ENCODE data around the gene RABL6.
"Not testable (repeated sequence)": the region's sequence is repeated elsewhere in the genome, so short reads cannot be mapped to it uniquely, and the experiment has no call there.

RABL6 gene

GRCh38 chr9:136807281-136808074 lies at the start of gene RABL6:
Gene RABL6, plus strand, starts transcription at chr9:136807948. Its CDS starts 249 bp downstream, at chr9:136808197.
- DNase-seq (ENCODE audit: low read depth, low spot score) = no peak

DNA sequence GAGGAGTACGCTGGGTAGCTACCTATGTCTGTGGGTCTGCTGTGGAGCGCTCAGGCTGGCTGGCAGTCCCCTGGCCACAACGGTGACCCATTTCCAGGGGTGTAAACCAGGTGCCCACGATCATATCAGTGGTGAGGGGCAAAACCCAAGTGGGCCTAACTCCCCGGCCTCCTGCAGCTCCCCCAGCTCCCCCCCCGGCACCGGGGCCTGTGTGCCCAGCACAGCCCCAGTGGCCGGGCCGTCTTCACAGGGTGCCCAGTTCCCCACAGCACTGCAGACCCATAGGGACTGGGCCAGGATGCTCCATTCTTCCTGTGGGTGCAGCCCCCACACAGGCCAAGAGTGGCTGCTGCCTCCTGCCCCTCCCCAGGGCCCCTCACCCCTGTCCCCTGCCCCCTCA lies 48.7 kb upstream of the RABL6 start:
- DNase-seq (ENCODE audit: low read depth, low spot score) = no peak

GRCh38 chr9:136759436-136760325 lies 48.1 kb upstream of the RABL6 start:
- no peak for DNase-seq (ENCODE audit: low read depth, low spot score)

DNA sequence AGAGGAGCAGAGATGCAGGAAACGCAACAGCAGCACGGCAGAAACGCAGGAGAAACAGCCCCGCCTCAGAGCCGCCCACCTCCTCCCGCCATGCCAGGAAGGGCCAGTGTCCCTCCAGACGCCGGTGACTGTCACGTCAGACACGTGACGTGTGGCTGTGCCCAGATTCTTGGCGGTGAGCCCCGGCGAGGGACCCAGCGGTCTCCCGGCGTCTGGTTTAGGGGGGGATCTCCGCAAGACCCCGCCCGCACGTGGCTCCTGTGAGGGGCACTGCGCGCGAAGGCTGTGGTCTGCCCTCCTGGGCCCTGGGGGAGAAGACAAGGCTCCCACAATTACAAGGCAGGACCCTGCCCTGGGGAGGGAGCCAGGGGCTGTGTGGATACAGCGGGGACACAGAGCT lies 47.3 kb upstream of the RABL6 start:
- no peak for DNase-seq (ENCODE audit: low read depth, low spot score)

DNA sequence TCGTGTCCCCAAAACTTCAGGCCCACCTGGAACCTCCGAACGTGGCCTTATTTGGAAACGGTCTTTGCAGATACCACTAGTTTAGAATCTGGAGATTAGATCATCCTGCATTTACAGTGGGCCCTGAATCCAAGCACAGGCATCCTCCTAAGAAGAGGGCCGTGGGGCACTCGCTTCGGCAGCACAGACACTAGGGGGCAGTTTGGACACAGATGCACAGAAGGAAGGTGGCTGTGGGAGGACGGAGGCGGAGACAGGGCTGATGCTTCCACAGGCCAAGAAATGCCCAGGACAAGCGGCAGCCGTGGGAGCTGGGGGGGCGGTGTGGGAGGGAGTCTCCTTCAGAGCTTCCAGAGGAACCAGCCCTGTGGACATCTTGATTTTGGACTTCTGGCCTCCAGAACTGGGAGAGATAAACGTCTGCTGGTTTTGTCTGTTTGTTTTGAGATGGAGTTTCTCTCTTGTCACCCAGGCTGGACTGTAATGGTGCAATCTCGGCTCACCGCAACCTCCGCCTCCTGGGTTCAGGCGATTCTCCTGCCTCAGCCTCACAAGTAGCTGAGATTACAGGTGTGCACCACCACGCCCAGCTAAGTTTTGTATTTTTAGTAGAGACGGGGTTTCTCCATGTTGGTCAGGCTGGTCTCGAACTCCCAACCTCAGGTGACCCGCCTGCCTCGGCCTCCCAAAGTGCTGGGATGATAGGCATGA lies 46.8 kb upstream of the RABL6 start:
- not testable (repeated sequence) for DNase-seq (ENCODE audit: low read depth, low spot score)

GRCh38 chr9:136761545-136761981 lies 46.2 kb upstream of the RABL6 start:
- no peak for DNase-seq (ENCODE audit: low read depth, low spot score)

DNA sequence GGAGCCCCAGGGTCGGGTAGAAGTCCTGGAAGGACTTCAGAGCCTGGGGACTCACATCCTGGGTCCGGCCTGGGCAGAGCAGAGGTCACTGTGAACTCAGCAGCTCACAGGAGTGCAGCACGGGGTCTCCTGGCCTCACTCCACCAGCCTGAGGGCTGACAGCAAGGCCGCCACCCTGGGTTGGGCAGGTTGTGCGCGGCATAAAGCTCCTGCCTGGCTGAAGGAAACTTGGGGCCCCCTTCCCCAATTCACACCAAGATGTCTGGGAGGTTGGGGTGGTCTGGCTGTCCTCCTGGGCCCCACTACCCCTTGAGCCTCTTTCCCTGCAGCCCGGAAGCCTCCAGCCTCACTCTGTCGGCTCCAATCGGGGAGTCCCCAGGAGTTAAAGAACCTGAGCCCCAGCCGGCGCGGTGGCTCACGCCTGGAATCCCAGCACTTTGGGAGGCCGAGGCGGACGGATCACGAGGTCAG lies 45.5 kb upstream of the RABL6 start:
- DNase-seq (ENCODE audit: low read depth, low spot score) = no peak

- DNase-seq (ENCODE audit: low read depth, low spot score) = no peak
Measured at GRCh38 chr9:136762915-136763648, 44.7 kb upstream of the RABL6 start.

DNA sequence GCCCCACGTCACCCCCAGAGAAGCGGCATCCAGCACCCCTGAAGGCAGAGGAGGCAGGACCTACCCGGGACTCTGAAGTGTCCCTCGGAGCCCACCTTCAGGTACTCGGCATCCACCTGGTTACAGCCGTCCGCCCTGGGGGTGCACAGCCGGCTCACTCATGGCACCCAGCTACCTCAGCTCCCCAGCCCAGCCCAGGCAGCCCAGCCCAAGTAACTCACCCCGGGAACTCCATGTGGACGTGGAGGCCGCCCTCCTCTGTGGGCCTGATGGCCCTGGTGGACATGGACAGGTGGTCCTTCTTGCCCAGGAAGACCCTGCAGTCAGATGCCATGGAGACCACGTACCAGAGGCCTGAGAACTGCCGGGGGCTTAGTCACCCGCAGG lies 44.1 kb upstream of the RABL6 start:
- no peak for DNase-seq (ENCODE audit: low read depth, low spot score)

DNA sequence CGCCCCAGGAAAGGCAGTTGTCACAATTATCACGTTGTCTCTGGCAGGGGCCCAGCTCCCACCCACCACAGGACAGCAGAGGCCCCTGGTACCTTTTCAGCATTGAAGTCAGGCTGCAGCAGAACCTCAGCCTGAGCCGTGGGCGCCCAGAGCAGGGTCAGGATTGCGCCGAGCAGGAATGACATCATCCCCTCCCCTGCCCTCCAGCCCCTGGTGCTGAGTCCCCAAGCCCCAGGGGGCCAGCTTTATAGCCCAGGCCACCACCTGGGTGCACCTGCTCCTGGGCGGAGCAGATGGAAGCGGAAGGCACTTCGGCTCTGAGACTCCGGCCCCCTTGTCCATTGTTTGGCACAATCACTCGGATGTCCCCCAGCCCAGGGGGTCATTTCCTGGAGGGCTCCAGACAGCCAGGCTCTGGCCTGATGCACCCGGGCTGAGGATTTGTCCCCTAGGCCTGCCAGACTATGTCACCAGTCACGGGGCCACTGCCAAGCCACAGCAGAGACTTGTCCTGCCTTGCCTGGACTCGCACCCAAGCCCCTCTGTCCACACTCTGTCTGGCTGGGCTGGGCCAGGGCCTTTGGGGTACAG lies 43.4 kb upstream of the RABL6 start, which contains the start of gene LCN15:
LCN15 (minus strand) TSS at position 218 of the 591 bp plus-strand sequence; CDS start at position 188, 30 bp downstream.
- no peak for DNase-seq (ENCODE audit: low read depth, low spot score)

DNA sequence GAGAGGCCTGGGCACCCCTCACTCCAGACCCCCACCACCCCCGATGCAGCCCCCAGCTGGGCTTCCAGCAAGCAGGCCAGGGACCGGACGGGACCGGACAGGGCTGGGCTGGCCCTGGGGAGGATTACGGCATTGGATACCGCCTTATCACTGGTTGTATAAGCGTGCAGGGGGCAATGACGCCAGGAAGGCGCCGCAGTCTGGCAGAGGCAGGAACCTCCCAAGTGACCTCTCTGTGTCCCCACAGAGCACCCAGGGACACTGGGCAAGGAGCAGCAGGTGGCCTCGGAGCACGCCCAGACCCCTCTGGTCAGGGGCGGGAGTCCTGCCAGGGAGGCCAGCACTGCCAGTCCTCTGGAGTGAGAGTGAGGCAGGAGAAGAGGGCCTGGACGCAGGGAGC lies 42.7 kb upstream of the RABL6 start:
- no peak for DNase-seq (ENCODE audit: low read depth, low spot score)

DNA sequence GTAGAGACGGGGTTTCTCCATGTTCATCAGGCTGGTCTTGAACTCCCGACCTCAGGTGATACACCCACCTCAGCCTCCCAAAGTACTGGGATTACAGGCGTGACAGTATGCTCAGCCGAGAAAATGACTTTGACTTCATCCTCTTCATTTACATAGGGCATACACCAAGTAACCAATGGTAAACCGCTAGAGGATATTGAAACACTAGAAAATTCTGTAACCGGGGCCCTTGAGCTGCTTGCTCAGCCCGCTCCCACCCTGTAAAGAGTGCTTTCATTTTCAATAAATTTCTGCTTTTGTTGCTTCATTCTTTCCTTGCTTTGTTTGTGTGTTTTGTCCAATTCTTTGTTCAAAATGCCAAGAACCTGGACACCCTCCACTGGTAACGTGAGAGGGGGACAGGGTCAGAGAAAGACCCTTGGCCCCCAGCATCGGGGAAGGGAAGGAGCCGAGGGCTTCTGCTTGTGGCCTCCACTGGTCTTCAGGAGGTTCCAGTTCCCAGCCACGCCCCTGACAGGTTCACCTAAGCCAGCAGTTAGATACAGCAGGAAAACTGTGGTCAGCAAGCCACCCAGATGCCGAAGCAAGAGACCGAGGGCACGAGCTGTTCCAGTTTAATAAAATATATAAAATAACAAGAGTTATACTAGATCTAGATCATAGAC lies 41.9 kb upstream of the RABL6 start:
- DNase-seq (ENCODE audit: low read depth, low spot score) = not testable (repeated sequence)

GRCh38 chr9:136766410-136767120 lies 41.2 kb upstream of the RABL6 start:
- DNase-seq (ENCODE audit: low read depth, low spot score) = not testable (repeated sequence)

DNA sequence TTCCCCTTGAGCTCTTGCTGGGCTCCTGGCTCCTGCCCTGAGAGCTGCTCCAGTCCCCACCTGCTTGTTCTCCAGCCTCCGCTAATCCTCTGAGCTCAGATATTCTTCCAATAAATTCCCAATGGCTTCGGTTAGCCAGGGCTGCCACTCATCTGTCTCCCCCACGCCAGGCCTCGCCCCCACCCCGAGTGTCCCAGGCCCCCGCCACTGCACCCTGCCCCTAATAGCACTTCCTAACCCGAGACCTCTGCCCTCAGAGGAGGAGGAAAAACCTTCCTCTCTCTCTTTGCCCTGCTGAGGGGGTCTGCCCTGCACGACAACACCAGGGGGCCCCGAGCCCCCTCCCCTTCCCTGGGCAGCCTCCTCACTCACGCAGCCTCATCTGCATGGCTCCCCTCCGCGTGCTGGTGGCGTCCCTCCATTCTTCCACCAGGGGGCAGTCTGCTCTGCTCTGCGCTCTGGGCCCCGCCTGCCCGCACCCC lies 38.0 kb upstream of the RABL6 start:
- DNase-seq (ENCODE audit: low read depth, low spot score) = no peak

- DNase-seq (ENCODE audit: low read depth, low spot score) = no peak
Measured at GRCh38 chr9:136771907-136772415, 35.8 kb upstream of the RABL6 start.

DNA sequence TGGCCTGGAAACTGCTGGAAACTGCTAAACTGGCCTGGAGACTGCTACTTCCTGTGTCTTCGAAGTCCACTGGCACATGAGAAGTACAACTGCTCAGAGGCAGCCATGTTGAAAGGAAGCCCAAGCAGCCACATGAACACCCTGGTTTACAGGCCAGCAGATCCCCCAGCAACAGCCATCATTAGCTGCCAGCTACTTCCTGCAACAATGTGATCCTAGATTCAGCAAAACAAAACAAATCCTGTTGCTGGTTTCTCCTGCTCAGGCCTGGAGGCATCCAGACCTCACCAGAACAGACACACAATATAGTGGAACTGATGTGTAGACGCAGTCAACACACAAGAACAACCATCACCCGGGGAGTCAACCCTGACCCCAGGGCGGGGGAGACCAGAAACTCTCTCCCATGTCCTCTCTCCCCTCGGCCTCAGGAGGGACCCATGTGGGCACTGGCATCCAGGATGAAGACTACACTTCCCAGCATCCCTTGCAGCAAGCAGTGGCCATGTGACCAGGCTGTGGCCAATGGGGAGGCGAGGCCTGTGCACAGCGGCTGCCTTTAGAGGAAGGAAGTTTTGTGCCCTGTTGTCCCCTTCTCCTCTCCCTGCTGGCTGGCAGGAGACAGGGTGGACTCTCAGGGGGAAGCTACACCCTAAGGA lies 34.2 kb upstream of the RABL6 start:
- no peak for DNase-seq (ENCODE audit: low read depth, low spot score)

DNA sequence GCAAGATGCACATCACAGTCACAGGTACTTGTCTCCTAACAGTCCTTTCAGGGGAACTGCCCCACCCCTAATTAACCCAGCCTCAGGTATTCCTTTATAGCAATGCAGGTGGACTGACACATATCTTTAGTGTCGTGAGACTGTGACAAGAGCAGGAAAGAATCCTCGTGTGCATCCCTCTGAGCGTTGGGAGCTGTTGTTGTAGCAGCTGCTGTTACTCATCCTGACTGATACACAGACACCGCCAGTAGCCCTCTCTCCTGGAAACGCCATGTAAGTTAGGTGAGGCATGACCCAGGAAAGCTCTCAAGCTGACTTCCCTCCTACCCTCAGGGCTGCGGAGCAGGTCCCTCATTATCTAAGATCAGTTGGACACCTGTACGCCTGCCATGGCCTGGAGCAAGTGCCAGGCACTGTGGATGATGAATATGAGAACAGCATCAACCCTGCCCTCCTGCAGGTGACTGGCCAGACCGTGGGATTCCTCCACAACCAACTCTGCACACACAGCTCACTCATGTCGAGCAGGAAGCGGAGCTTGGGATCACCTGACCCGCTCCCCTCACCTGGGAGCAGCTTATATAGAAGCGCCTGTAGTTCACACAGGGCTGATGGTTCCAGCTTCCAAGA lies 33.2 kb upstream of the RABL6 start:
- DNase-seq (ENCODE audit: low read depth, low spot score) = no peak

GRCh38 chr9:136775191-136775590 lies 32.6 kb upstream of the RABL6 start:
- DNase-seq (ENCODE audit: low read depth, low spot score) = no peak

All from iPS DF 19.7 (cell line).